ENCODE measurements around the gene CHGA. TPM values are rescaled to one million over a fixed set of nuclear protein-coding genes. Genes with fewer than 3 reads are reported as not detected.

CHGA gene
- polyA plus RNA-seq, 1 experiment, result not detected

DNA sequence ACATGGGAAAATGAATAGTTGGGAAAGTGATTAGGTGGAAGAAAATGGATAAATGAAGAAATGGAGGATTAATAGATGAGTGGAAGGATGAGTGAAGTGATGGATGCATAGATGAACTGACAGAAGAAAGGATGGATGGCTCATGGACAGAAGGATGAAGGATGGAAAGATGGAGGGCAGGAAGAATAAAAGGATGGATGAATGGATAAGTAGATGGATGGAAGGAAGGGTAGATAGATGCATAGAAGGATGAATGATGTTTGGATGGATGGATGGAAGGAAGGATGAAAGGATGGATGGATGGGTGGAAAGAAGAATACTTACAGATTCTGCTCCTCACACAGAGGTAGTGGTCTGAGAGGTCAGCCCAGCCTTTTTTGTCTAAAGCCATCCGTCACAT lies 35.8 kb upstream of the CHGA start:
- Histone ChIP-seq H3K27ac (ENCODE audit: low read depth, low read length) (no peak overlapping the region), H3K27me3 (ENCODE audit: control insufficient read depth, insufficient read depth, low read length) (peaks cover 2% of the 10 kb centered on the region), H3K4me3 (ENCODE audit: low read depth, low read length) (no peak overlapping the region), H3K9me3 (ENCODE audit: control insufficient read depth, insufficient read depth, low read length) (no peaks in the 10 kb centered on the region)
- CTCF ChIA-PET, result no interaction called here
- DNase-seq (ENCODE audit: low read depth, low spot score), result no peak
- no peak for TF ChIP-seq CTCF (IDR thresholded peaks at IDR 0.05; ENCODE audit: low read depth, low read length)
- POLR2A ChIA-PET, result no interaction called here

DNA sequence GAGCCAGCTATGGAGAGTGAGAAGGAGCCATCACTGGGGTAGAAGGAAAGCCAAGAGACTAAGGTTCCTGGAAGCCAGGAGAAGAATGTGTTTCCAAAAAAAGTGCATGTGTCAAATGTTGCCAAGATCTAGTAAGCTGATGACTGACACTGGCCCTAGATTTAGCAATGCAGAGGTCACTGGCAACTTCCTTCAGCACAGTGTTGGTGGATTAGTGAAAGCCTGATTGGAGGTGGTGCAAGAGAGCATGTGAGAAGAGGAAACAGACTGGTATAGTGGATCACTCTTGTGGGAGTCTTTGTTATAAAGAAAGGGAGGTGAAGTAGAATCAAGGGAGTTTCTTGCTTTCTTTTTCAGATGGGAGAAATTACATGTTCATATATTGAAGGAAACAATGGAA lies 34.1 kb upstream of the CHGA start:
- CTCF ChIA-PET, result no interaction called here
- POLR2A ChIA-PET, result no interaction called here
- no peak for TF ChIP-seq CTCF (IDR thresholded peaks at IDR 0.05; ENCODE audit: low read depth, low read length)
- Histone ChIP-seq H3K27me3 (ENCODE audit: control insufficient read depth, insufficient read depth, low read length) (peaks cover 2% of the 10 kb centered on the region), H3K4me3 (ENCODE audit: low read depth, low read length) (no peak overlapping the region), H3K9me3 (ENCODE audit: control insufficient read depth, insufficient read depth, low read length) (no peaks in the 10 kb centered on the region), H3K27ac (ENCODE audit: low read depth, low read length) (no peak overlapping the region)
- DNase-seq (ENCODE audit: low read depth, low spot score), result no peak

GRCh38 chr14:92890830-92891588 lies 31.9 kb upstream of the CHGA start:
- POLR2A ChIA-PET, result no interaction called here
- DNase-seq (ENCODE audit: low read depth, low spot score), result no peak
- CTCF ChIA-PET, result no interaction called here
- no peak overlapping the region for H3K27ac ChIP-seq (ENCODE audit: low read depth, low read length)
- H3K4me3 ChIP-seq (ENCODE audit: low read depth, low read length), result no peak overlapping the region
- H3K9me3 ChIP-seq (ENCODE audit: control insufficient read depth, insufficient read depth, low read length), result no peaks in the 10 kb centered on the region
- TF ChIP-seq CTCF (IDR thresholded peaks at IDR 0.05; ENCODE audit: low read depth, low read length), result no peak
- peaks cover 1% of the 10 kb centered on the region for H3K27me3 ChIP-seq (ENCODE audit: control insufficient read depth, insufficient read depth, low read length)

- POLR2A ChIA-PET, result no interaction called here
- no peak overlapping the region for H3K27ac ChIP-seq (ENCODE audit: low read depth, low read length)
- H3K27me3 ChIP-seq (ENCODE audit: control insufficient read depth, insufficient read depth, low read length), result peaks cover 2% of the 10 kb centered on the region
- H3K9me3 ChIP-seq (ENCODE audit: control insufficient read depth, insufficient read depth, low read length), result no peaks in the 10 kb centered on the region
- TF ChIP-seq CTCF (IDR thresholded peaks at IDR 0.05; ENCODE audit: low read depth, low read length), result no peak
- CTCF ChIA-PET, result no interaction called here
- no peak for DNase-seq (ENCODE audit: low read depth, low spot score)
- H3K4me3 ChIP-seq (ENCODE audit: low read depth, low read length), result no peak overlapping the region
Measured at GRCh38 chr14:92892589-92892988, 30.4 kb upstream of the CHGA start.

DNA sequence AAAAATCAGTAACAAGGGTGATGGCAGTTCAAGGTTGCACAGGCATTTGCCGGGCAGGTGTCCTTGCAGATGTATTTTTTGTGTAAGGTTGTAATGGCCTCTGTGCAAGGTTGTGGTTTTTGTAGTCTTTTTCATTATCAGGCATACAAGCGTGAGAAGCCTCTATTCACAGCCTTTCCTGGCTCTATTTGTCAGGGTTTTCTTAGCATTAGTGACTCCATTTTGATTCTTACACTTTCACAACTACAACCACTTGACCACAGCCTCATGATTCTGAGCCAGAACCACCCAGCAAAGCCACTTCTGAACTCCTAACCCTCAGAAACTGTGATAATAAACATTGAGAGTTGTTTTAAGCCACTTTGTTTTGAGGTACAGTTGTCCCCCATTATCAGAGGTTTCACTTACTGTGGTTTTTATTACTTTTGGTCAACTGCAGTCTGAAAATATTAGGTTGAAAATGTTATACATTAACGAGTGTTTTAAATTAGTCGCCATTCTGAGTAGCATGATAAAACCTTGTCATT lies 27.5 kb upstream of the CHGA start:
- Histone ChIP-seq H3K4me3 (ENCODE audit: low read depth, low read length) (no peak overlapping the region), H3K27ac (ENCODE audit: low read depth, low read length) (no peak overlapping the region), H3K27me3 (ENCODE audit: control insufficient read depth, insufficient read depth, low read length) (peaks cover 2% of the 10 kb centered on the region), H3K9me3 (ENCODE audit: control insufficient read depth, insufficient read depth, low read length) (no peaks in the 10 kb centered on the region)
- no peak for TF ChIP-seq CTCF (IDR thresholded peaks at IDR 0.05; ENCODE audit: low read depth, low read length)
- POLR2A ChIA-PET, result no interaction called here
- DNase-seq (ENCODE audit: low read depth, low spot score), result no peak
- CTCF ChIA-PET, result no interaction called here

All from AG04450 (cell line).